ENCODE data around the gene AGTPBP1.

- TF ChIP-seq CTCF (IDR thresholded peaks at IDR 0.05) (no peak), POLR2A (IDR thresholded peaks at IDR 0.05) (peak; percentile 39 to 43 (median 42))
Observed at GRCh38 chr9:85741095-85741874, 469 bp downstream of the AGTPBP1 start.
